Gastrocnemius medialis (tissue), 4 donors: ENCODE data around the gene PRDM16. TPM values are rescaled to one million over a fixed set of nuclear protein-coding genes. Genes with fewer than 3 reads are reported as not detected.

ENCODE experiments used
- ATAC-seq, 2 donors: fragments of 150-250 bp; one replicate each; pipeline ENCODE4 v1.9.1; 2016
- DNase-seq, 2 donors: peaks; one replicate each; pipeline ENCODE4 v3.0.0-alpha.2; 2019
- H3K27ac ChIP-seq, 4 donors: fragments of 200-600 bp; sonication (generic); 1 replicate in 1 of 4; 2 replicates in 3 of 4; pipeline ENCODE4 v1.5.1; 2016 to 2018; ENCODE audit warnings: mild to moderate bottlenecking in 2 of 4, moderate library complexity in 1 of 4
- H3K27me3 ChIP-seq, 3 donors: fragments of 200-600 bp; sonication (generic) in 2 of 3; 1 replicate in 1 of 3; 2 replicates in 2 of 3; pipeline versions ENCODE4 v1.5.1 to v1.6.0; 2016 to 2019; ENCODE audit warnings: mild to moderate bottlenecking in 1 of 3, moderate library complexity in 1 of 3
- H3K36me3 ChIP-seq, 2 donors: fragments of 200-600 bp; sonication (generic) in 1 of 2; one replicate each; pipeline ENCODE4 v1.5.1; 2017 to 2018
- H3K4me1 ChIP-seq, 2 donors: fragments of 200-600 bp; sonication (generic) in 1 of 2; one replicate each; pipeline ENCODE4 v1.5.1; 2016 to 2017; ENCODE audit warnings: mild to moderate bottlenecking in 2 of 2
- H3K4me3 ChIP-seq, 4 donors: fragments of 200-600 bp; sonication (generic) in 3 of 4; 1 replicate in 1 of 4; 2 replicates in 3 of 4; pipeline ENCODE4 v1.5.1; 2016 to 2019; ENCODE audit warnings: mild to moderate bottlenecking in 2 of 4
- H3K9me3 ChIP-seq, 3 donors: fragments of 200-600 bp; sonication (generic) in 2 of 3; 1 replicate in 1 of 3; 2 replicates in 2 of 3; pipeline ENCODE4 v1.5.1; 2016 to 2019
- POLR2A ChIP-seq, 2 donors: fragments of 450-650 bp; IDR thresholded peaks; one replicate each; pipeline ENCODE4 v1.6.1; 2017; ENCODE audit warnings: antibody characterized with exemption in 2 of 2, mild to moderate bottlenecking in 2 of 2, moderate library complexity in 2 of 2
- in situ Hi-C, 4 donors: fragments of 200-750 bp; cut with MboI; loops; one replicate each; pipeline versions ENCODE4 v1.15.0 to v1.8.0; 2017; ENCODE audit warnings: low sequenced_read_pairs in 4 of 4
- intact Hi-C: fragments of 100-400 bp; cut with DNase I; formaldehyde crosslinking; loops from one replicate; pipeline ENCODE4 v1.15.1; 2023; ENCODE audit warnings: low total_unique reads
- total RNA-seq, 4 donors: library from RNA; depleted of rRNA; stranded (reverse); fragments of >200 nt; gene quantifications; one replicate each; pipeline versions ENCODE4 v1.1.0 to v1.2.3, GENCODE V29; 2016
- TF ChIP-seq, protein P1 (sequence below), 5 experiments: fragments of 450-650 bp in 3 of 5; fragments of 200-600 bp in 2 of 5; sonication (generic) in 2 of 5; IDR thresholded peaks in 4 of 5; conservative IDR thresholded peaks in 1 of 5; 1 replicate in 4 of 5; 2 replicates in 1 of 5; pipeline ENCODE4 v1.5.1; 2016 to 2019; ENCODE audit warnings: antibody characterized with exemption in 5 of 5, mild to moderate bottlenecking in 3 of 5, moderate library complexity in 3 of 5

Gene PRDM16
- total RNA-seq, 4 donors from 2014 or later: 0.03 to 0.19 (median 0.17) TPM

DNA sequence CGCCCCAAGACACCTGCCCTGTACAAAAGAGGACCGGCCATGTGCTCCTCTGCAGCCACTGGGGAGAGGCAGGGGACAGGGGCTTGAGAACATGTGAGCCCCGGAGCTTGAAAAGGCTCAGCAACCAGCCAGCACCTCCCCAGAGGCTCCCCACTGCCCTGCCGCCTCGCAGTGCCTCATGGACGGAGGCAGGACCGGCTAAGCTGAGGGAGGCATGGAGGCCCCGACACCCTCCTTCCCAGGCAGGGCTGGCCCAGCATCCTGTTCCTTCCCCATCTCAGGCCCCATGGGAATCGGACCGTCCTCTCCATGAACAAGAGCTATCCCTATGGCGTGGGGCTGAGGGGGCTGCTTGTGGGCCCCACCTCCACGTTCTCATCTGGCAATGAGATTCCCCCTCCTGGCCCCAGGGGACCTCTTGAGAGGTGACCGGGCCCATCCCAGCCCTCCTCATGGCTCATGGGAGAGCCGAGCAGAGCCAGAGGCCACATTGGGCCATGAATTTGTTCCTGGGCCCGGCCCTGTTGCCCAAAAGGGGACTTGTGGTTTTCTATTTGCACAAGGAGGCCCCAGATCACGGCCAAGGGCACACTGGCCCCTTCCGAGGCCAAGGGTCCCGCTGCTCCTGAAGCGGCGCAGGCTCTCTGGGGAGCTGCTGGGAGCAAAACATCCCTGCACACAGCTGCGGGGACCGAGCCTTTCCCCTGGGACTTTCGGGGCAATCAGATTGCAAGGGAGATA is 320.3 kb downstream of the PRDM16 start:
- Histone ChIP-seq H3K4me3 (no peak overlapping the region), H3K4me1 (peaks cover 0 to 2% of the 10 kb centered on the region in 2 donors), H3K9me3 (no peaks in the 10 kb centered on the region), H3K36me3 (no peaks in the 10 kb centered on the region), H3K27ac (no peak overlapping the region), H3K27me3 (peaks cover 39 to 57% (median 40%) of the 10 kb centered on the region in 3 donors)
- in situ Hi-C loops (no loop called here), intact Hi-C loops (no loop called here)
- TF ChIP-seq POLR2A (IDR thresholded peaks at IDR 0.05): no peak
- TF ChIP-seq, protein P1, sequence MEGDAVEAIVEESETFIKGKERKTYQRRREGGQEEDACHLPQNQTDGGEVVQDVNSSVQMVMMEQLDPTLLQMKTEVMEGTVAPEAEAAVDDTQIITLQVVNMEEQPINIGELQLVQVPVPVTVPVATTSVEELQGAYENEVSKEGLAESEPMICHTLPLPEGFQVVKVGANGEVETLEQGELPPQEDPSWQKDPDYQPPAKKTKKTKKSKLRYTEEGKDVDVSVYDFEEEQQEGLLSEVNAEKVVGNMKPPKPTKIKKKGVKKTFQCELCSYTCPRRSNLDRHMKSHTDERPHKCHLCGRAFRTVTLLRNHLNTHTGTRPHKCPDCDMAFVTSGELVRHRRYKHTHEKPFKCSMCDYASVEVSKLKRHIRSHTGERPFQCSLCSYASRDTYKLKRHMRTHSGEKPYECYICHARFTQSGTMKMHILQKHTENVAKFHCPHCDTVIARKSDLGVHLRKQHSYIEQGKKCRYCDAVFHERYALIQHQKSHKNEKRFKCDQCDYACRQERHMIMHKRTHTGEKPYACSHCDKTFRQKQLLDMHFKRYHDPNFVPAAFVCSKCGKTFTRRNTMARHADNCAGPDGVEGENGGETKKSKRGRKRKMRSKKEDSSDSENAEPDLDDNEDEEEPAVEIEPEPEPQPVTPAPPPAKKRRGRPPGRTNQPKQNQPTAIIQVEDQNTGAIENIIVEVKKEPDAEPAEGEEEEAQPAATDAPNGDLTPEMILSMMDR (IDR thresholded peaks at IDR 0.05 in 4 of 5, conservative IDR thresholded peaks at IDR 0.05 in 1 of 5): no peak
- no peak for DNase-seq
- ATAC-seq: no peak

DNA sequence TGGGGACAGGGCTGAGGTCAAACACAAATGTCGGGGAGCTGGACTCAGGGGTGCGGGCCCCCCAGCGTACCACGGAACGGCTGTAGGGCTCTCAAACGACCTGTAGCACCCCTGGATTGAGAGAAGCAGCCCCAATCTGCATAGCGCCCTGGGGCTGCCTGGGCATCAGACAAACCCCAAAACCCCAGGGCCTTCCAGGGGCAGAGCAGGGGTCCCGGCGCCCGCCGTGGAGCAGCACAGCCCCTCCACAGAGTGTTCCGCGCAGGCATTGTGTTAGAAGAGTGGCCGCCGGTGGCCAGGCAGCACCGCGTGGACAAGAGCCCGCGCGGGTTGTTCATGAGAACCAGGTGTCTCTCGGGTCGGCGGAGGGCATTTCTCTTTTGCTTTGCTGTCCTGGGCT is 321.3 kb downstream of the PRDM16 start:
- Histone ChIP-seq H3K27me3 (peaks cover 47 to 62% (median 49%) of the 10 kb centered on the region in 3 donors), H3K9me3 (no peaks in the 10 kb centered on the region), H3K4me3 (no peak overlapping the region), H3K4me1 (peaks cover 0 to 3% of the 10 kb centered on the region in 2 donors), H3K36me3 (no peaks in the 10 kb centered on the region), H3K27ac (no peak overlapping the region)
- in situ Hi-C loops: no loop called here
- DNase-seq: no peak
- intact Hi-C loops: no loop called here
- TF ChIP-seq, protein P1 (IDR thresholded peaks at IDR 0.05 in 4 of 5, conservative IDR thresholded peaks at IDR 0.05 in 1 of 5): no peak
- TF ChIP-seq POLR2A (IDR thresholded peaks at IDR 0.05): no peak
- no peak for ATAC-seq

DNA sequence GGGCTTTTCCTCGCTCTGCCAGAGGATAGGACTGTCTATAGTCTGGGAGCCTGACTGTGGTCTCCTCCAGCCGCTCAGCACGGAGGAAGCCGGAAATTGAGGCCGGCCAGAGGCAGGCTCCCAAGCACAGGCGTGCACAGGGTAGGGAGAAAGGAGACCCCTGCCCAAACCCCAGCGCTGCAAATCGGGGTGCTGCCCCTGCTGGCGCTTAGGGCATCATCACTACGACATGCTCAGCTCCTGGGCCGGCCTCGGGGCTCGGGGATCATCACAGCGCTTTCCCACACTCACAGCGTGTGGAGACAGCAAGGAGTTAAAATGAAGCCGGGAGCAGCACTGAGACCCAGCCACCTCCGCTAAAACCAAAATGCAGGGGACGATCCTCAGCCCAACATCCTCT is 322.7 kb downstream of the PRDM16 start:
- H3K27me3 ChIP-seq: peaks cover 47 to 65% (median 58%) of the 10 kb centered on the region in 3 donors
- intact Hi-C loops: no loop called here
- in situ Hi-C loops: no loop called here

DNA sequence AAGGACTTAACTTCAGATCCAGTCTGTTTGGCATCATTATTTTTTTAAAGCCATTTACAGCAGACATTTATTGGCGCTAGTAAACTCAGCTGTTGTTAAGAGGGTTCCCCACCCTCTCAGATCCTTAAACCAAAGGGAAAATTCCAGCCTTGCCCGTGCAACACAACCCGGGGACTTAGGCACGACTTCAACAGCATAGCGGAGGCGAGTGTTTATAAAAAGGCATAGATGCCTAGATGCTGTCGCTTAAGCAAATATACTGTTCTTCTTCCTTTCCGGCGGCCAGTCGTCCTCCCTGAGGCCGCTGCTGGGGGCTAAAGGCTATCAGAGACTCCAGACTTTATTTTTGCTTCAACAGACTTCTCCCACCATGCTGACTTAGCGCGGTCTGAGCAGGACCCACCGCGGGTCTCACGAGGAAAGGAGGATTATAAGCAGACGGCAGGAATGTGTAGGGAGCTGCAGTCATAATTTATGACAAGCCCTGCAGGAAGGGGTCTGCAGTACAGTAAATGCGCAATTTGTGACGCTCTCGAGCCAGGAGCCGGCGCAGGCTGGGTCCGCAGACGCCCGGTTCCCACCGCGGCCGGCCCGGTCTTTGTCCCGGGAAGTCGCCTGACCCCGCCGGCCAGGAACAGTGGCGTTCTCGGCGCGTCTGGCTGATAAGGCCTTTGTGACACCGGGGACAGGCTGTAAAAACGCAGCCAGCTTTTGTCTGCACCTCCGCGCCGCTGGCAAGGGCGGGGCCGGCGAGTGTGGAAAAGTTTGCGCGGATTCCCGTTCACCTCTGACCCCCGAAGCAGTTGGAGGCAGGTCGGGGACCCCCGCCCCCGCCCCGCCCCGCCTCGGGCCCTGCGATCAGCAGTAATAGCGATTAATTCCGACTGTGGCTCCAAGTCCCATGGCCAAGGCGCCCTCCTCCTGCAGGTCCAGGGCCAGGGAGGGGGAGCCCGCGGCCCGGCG is 324.3 kb downstream of the PRDM16 start:
- peaks cover 41 to 57% (median 50%) of the 10 kb centered on the region in 3 donors for H3K27me3 ChIP-seq
- H3K27ac ChIP-seq: peak overlapping the region in 2 of 4 donors; percentile 6 to 62

More for the DNA sequence above, 322.7 kb downstream of the PRDM16 start:
- TF ChIP-seq, protein P1 (IDR thresholded peaks at IDR 0.05 in 4 of 5, conservative IDR thresholded peaks at IDR 0.05 in 1 of 5): no peak
- TF ChIP-seq POLR2A (IDR thresholded peaks at IDR 0.05): no peak
- Histone ChIP-seq H3K4me1 (peaks cover 0 to 3% of the 10 kb centered on the region in 2 donors), H3K4me3 (no peak overlapping the region), H3K9me3 (no peaks in the 10 kb centered on the region), H3K36me3 (no peaks in the 10 kb centered on the region), H3K27ac (no peak overlapping the region)
- DNase-seq (no peak), ATAC-seq (no peak)

More for the DNA sequence above, 324.3 kb downstream of the PRDM16 start:
- in situ Hi-C loops (no loop called here), intact Hi-C loops (no loop called here)
- H3K4me1 ChIP-seq: peaks cover 0 to 3% of the 10 kb centered on the region in 2 donors
- TF ChIP-seq, protein P1 (IDR thresholded peaks at IDR 0.05 in 4 of 5, conservative IDR thresholded peaks at IDR 0.05 in 1 of 5): no peak
- TF ChIP-seq POLR2A (IDR thresholded peaks at IDR 0.05): no peak
- H3K4me3 ChIP-seq: peak overlapping the region; percentile 35 to 48 (median 40)
- no peaks in the 10 kb centered on the region for H3K9me3 ChIP-seq
- ATAC-seq (no peak), DNase-seq (no peak)
- H3K36me3 ChIP-seq: no peaks in the 10 kb centered on the region
